Ovary (tissue), 3 donors: ENCODE measurements around the gene UBAP1L.

Experiments
- CTCF ChIP-seq, 3 donors: fragments of 450-650 bp in 2 of 3; fragments of 200-600 bp in 1 of 3; IDR thresholded peaks; one replicate each; pipeline versions ENCODE4 v1.5.1 to v1.8.0; 2016 to 2022; ENCODE audit warnings: antibody characterized with exemption in 3 of 3, mild to moderate bottlenecking in 1 of 3
- POLR2A ChIP-seq: fragments of 450-650 bp; IDR thresholded peaks from one replicate; pipeline ENCODE4 v1.6.1; 2017; ENCODE audit warnings: antibody characterized with exemption, mild to moderate bottlenecking, moderate library complexity
- donor health status: DM: no; HTN: no; CAD: no.

DNA sequence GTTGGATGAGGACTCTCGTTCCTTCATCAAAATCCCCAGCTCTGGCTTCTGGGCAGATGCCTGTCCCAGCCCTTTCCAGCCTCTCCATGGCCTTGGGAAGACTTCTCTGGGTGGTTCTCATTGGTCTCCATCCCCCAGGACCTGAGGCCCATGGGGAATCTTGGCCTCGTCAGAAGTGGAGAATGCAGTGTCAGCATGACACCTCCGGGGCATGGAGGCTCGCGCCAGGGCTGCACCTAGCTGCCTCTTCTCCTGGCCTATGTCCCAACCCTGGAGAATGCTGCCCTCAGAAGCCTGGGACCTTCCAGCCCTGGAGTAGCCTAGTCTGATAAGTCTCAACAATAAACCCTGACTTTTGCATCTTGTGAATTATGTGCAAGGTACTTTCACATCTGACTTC lies 35.4 kb downstream of the UBAP1L start:
- no peak for TF ChIP-seq CTCF (IDR thresholded peaks at IDR 0.05)
- no peak for TF ChIP-seq POLR2A
